GM12878 (cell line): ENCODE measurements around the gene WDR76. TPM values are rescaled to one million over a fixed set of nuclear protein-coding genes. Genes with fewer than 3 reads are reported as not detected.

ENCODE experiments used
- ATF7 ChIP-seq: fragments of 450-650 bp; IDR thresholded peaks from 2 replicates; pipeline ENCODE4 v1.6.1; 2016; ENCODE audit warnings: low read depth, mild to moderate bottlenecking
- BACH1 ChIP-seq: fragments of 450-650 bp; IDR thresholded peaks from 2 replicates; pipeline ENCODE4 v1.6.1; 2017; ENCODE audit warnings: mild to moderate bottlenecking, borderline replicate concordance
- CBFB ChIP-seq: IDR thresholded peaks from 2 replicates; pipeline ENCODE4 v1.6.1; 2016; ENCODE audit warnings: antibody characterized with exemption, low read depth
- CBX3 ChIP-seq: fragments of 200-600 bp; sonication (generic); IDR thresholded peaks from 2 replicates; pipeline ENCODE4 v1.6.1; 2016; ENCODE audit warnings: low read depth, borderline replicate concordance
- CEBPB ChIP-seq, 2 experiments: fragments of 150-350 bp in 1 of 2; IDR thresholded peaks; 2 replicates each; pipeline ENCODE4 v1.6.1; 2012 to 2014; ENCODE audit warnings: low read depth in 2 of 2, low read length in 2 of 2, borderline replicate concordance in 1 of 2, inconsistent platforms in 1 of 2
- CREM ChIP-seq: IDR thresholded peaks from 2 replicates; pipeline ENCODE4 v1.6.1; 2014; ENCODE audit warnings: antibody characterized with exemption, low read depth
- HDGF ChIP-seq: fragments of 450-650 bp; IDR thresholded peaks from 2 replicates; pipeline ENCODE4 v1.6.1; 2016; ENCODE audit warnings: antibody characterized with exemption
- IRF4 ChIP-seq: IDR thresholded peaks from 2 replicates; pipeline ENCODE4 v1.6.1; 2011; ENCODE audit warnings: low read depth, low read length
- JUNB ChIP-seq: IDR thresholded peaks from 2 replicates; pipeline ENCODE4 v1.6.1; 2016; ENCODE audit warnings: antibody characterized with exemption, mild to moderate bottlenecking
- KLF5 ChIP-seq: fragments of 450-650 bp; IDR thresholded peaks from 2 replicates; pipeline ENCODE4 v1.6.1; 2014; ENCODE audit warnings: mild to moderate bottlenecking; ENCODE audit not compliant: partially characterized antibody
- MEF2A ChIP-seq: IDR thresholded peaks from 2 replicates; pipeline ENCODE4 v1.6.1; 2011; ENCODE audit warnings: low read depth, mild to moderate bottlenecking, low read length, moderate library complexity; ENCODE audit not compliant: insufficient read depth
- NFYA ChIP-seq: IDR thresholded peaks from 2 replicates; pipeline ENCODE4 v1.6.1; 2011; ENCODE audit warnings: low read depth, mild to moderate bottlenecking, low read length, improper control_type of control experiment, borderline replicate concordance
- RB1 ChIP-seq: fragments of 450-650 bp; formaldehyde crosslinking; IDR thresholded peaks from 2 replicates; pipeline ENCODE4 v1.6.1; 2017; ENCODE audit warnings: mild to moderate bottlenecking, borderline replicate concordance
- RELA ChIP-seq: fragments of 450-650 bp; IDR thresholded peaks from 2 replicates; pipeline ENCODE4 v1.8.0; 2014; ENCODE audit warnings: borderline replicate concordance; ENCODE audit not compliant: partially characterized antibody
- TBL1XR1 ChIP-seq: IDR thresholded peaks from 2 replicates; pipeline ENCODE4 v1.6.1; 2012; ENCODE audit warnings: low read depth, low read length, improper control_type of control experiment
- YY1 ChIP-seq: IDR thresholded peaks from 2 replicates; pipeline ENCODE4 v1.6.1; 2011; ENCODE audit warnings: low read depth, mild to moderate bottlenecking, low read length
- polyA plus RNA-seq, 11 experiments: library from polyadenylated mRNA; depleted of rRNA in 4 of 11; unstranded in 6 of 11; stranded (reverse) in 5 of 11; fragments of >200 nt; fragmentation: Nextera tagmentation in 4 of 11; fragmentation: Illumina TruSeq in 1 of 11; extraction: Ambion mirVana in 4 of 11; extraction: Trizol in 1 of 11; gene quantifications; 1 replicate in 1 of 11; 2 replicates in 10 of 11; pipeline versions ENCODE4 v1.2.1 to v1.2.3, GENCODE V29; 2011 to 2016; ENCODE audit warnings: inconsistent platforms in 2 of 11, missing spikeins in 2 of 11, low read depth in 1 of 11
- total RNA-seq, 4 experiments: library from RNA; depleted of rRNA in 3 of 4; stranded (reverse); fragments of >200 nt in 3 of 4; fragmentation: Illumina TruSeq in 1 of 4; extraction: Trizol in 1 of 4; gene quantifications; 2 replicates each; pipeline versions ENCODE4 v1.2.1 to v1.2.3, GENCODE V29; 2013 to 2021
- TF ChIP-seq, protein P1 (sequence below): fragments of 150-350 bp; IDR thresholded peaks from 2 replicates; pipeline ENCODE4 v1.6.1; 2016; ENCODE audit warnings: low read depth, low read length
- TF ChIP-seq, protein P2 (sequence below): fragments of 450-650 bp; IDR thresholded peaks from 2 replicates; pipeline ENCODE4 v1.6.1; 2017; ENCODE audit warnings: mild to moderate bottlenecking, moderate library complexity
- TF ChIP-seq, protein P3 (sequence below): IDR thresholded peaks from 2 replicates; pipeline ENCODE4 v1.6.1; 2011; ENCODE audit warnings: mild to moderate bottlenecking, low read depth, low read length, moderate library complexity; ENCODE audit not compliant: insufficient replicate concordance
- TF ChIP-seq, protein P4 (sequence below): fragments of 450-650 bp; IDR thresholded peaks from 2 replicates; pipeline ENCODE4 v1.6.1; 2017; ENCODE audit warnings: borderline replicate concordance

The WDR76 gene
- total and polyA plus RNA-seq, 10 of the 15 experiments (the other 5 are each of a cell fraction or from before 2014, with no cell fraction given) = 8.0 to 59.7 (median 34.5) TPM

DNA sequence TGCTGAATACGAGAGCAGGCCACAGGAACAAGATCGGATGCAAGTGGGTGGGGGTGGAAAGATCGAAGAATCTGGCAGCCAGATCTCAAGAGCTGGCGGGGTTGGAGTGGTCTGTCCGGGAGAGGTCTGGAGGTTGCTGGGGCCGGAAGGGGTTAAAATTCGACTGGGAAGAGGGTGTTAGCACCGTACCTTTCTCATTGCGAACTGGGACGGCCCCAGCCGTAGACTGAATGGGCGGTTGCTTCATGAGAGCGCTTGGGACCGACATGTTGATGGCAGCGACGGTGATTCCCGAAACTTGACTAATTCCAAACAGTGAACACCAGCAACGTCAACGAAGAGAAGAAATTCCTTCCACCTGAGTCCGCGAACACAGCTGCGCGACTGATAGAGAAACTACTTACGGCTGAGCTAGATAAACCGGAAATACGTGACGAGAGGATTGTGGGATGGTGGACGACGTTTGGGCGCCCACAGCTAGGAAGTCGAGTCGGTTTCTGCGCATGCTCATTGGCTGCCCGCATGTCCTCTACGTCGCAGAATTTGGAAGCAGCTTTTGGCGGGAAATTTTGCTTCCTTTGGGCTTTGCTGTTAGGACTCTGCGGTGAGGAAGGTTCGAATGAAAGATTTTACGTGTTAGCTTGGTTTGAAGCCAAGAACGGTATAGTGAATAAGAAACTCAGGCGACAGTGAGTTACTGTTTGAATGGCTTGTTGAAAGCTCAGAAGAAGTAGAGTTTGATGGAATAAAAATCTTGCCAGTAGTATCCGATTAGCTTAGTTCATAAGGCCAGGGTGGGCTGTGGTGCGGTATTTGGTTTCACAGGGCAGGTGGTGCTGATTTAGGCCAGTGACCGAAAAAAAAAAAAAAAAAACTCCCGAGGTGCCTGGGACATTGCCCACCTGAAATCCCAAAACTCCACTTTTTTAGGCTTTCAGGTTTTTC lies 2.2 kb upstream of the WDR76 start, which contains the start of gene MFAP1 (continued):
- TF ChIP-seq, protein P1, sequence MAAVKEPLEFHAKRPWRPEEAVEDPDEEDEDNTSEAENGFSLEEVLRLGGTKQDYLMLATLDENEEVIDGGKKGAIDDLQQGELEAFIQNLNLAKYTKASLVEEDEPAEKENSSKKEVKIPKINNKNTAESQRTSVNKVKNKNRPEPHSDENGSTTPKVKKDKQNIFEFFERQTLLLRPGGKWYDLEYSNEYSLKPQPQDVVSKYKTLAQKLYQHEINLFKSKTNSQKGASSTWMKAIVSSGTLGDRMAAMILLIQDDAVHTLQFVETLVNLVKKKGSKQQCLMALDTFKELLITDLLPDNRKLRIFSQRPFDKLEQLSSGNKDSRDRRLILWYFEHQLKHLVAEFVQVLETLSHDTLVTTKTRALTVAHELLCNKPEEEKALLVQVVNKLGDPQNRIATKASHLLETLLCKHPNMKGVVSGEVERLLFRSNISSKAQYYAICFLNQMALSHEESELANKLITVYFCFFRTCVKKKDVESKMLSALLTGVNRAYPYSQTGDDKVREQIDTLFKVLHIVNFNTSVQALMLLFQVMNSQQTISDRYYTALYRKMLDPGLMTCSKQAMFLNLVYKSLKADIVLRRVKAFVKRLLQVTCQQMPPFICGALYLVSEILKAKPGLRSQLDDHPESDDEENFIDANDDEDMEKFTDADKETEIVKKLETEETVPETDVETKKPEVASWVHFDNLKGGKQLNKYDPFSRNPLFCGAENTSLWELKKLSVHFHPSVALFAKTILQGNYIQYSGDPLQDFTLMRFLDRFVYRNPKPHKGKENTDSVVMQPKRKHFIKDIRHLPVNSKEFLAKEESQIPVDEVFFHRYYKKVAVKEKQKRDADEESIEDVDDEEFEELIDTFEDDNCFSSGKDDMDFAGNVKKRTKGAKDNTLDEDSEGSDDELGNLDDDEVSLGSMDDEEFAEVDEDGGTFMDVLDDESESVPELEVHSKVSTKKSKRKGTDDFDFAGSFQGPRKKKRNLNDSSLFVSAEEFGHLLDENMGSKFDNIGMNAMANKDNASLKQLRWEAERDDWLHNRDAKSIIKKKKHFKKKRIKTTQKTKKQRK = no peak
- TF ChIP-seq RB1 (peak; percentile 92; the same call in 1 of the 2 replicates), HDGF (no peak; the same call in 1 of the 2 replicates), CEBPB (IDR thresholded peaks at IDR 0.05; ENCODE audit: borderline replicate concordance in 1 of 2, low read depth in 2 of 2, low read length in 2 of 2) (no peak), JUNB (no peak), MEF2A (no peak), CBX3 (no peak), CREM (peak; percentile 94), ATF7 (peak; percentile 69), NFYA (no peak), YY1 (peak; percentile 66), KLF5 (peak; percentile 47), CBFB (peak; percentile 54; the same call in 1 of the 2 replicates), TBL1XR1 (no peak), BACH1 (peak; percentile 35; the same call in 1 of the 2 replicates), RELA (no peak), IRF4 (no peak)
- TF ChIP-seq, protein P2, sequence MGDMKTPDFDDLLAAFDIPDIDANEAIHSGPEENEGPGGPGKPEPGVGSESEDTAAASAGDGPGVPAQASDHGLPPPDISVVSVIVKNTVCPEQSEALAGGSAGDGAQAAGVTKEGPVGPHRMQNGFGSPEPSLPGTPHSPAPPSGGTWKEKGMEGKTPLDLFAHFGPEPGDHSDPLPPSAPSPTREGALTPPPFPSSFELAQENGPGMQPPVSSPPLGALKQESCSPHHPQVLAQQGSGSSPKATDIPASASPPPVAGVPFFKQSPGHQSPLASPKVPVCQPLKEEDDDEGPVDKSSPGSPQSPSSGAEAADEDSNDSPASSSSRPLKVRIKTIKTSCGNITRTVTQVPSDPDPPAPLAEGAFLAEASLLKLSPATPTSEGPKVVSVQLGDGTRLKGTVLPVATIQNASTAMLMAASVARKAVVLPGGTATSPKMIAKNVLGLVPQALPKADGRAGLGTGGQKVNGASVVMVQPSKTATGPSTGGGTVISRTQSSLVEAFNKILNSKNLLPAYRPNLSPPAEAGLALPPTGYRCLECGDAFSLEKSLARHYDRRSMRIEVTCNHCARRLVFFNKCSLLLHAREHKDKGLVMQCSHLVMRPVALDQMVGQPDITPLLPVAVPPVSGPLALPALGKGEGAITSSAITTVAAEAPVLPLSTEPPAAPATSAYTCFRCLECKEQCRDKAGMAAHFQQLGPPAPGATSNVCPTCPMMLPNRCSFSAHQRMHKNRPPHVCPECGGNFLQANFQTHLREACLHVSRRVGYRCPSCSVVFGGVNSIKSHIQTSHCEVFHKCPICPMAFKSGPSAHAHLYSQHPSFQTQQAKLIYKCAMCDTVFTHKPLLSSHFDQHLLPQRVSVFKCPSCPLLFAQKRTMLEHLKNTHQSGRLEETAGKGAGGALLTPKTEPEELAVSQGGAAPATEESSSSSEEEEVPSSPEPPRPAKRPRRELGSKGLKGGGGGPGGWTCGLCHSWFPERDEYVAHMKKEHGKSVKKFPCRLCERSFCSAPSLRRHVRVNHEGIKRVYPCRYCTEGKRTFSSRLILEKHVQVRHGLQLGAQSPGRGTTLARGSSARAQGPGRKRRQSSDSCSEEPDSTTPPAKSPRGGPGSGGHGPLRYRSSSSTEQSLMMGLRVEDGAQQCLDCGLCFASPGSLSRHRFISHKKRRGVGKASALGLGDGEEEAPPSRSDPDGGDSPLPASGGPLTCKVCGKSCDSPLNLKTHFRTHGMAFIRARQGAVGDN = peak; percentile 90
- TF ChIP-seq, protein P3, sequence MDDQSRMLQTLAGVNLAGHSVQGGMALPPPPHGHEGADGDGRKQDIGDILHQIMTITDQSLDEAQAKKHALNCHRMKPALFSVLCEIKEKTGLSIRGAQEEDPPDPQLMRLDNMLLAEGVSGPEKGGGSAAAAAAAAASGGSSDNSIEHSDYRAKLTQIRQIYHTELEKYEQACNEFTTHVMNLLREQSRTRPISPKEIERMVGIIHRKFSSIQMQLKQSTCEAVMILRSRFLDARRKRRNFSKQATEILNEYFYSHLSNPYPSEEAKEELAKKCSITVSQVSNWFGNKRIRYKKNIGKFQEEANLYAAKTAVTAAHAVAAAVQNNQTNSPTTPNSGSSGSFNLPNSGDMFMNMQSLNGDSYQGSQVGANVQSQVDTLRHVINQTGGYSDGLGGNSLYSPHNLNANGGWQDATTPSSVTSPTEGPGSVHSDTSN = no peak
- TF ChIP-seq, protein P4, sequence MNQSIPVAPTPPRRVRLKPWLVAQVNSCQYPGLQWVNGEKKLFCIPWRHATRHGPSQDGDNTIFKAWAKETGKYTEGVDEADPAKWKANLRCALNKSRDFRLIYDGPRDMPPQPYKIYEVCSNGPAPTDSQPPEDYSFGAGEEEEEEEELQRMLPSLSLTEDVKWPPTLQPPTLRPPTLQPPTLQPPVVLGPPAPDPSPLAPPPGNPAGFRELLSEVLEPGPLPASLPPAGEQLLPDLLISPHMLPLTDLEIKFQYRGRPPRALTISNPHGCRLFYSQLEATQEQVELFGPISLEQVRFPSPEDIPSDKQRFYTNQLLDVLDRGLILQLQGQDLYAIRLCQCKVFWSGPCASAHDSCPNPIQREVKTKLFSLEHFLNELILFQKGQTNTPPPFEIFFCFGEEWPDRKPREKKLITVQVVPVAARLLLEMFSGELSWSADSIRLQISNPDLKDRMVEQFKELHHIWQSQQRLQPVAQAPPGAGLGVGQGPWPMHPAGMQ = no peak
